SU-DHL-6 (cell line): Measurements from ENCODE around the gene FLT1.

Source experiments
- EZH2phosphoT487 ChIP-seq: fragments of 200-600 bp; sonication (generic), shearing (Covaris generic); conservative IDR thresholded peaks from 2 replicates; pipeline ENCODE4 v1.6.1; 2018; ENCODE audit warnings: mild to moderate bottlenecking, antibody characterized with exemption, low read length, moderate library complexity, mixed read lengths
- TF ChIP-seq, protein P1 (sequence below): fragments of 200-600 bp; sonication (generic); IDR thresholded peaks from one replicate; pipeline ENCODE4 v1.5.1; 2017; ENCODE audit warnings: antibody characterized with exemption, mild to moderate bottlenecking, low read length, moderate library complexity; ENCODE audit not compliant: insufficient read depth, poor library complexity, severe bottlenecking

DNA sequence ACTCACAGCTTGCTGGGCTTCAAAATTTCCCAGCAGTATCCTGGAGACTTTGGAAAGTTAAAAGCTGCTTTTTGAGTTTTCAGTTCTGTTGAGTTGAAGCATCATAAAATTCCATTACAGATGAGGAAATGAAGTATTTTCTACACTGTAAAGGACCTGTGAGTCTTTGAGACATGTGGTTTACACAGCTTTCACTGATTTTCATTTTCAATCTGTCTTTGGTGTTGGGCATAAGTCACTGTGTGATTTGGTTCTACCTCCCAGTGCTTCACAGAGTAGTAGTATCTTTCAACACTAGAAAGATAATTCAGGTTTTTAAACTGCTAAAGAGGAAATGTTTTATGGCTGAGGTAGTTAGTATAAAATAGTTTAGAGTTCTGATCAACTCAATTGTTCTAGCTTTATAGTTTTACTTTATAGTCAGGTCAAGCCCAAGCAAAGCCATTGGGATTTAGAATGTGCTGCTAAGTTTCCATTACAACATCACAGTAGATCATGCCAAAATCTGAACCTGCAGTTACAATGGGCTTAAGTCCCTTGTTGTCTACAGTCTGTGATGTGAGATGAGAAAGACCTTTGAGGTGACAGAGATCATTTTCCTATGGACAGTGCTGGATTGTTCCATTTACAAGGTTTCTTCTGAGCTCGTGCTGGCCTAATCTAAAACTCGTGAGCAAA is 161.6 kb downstream of the FLT1 start:
- TF ChIP-seq, protein P1, sequence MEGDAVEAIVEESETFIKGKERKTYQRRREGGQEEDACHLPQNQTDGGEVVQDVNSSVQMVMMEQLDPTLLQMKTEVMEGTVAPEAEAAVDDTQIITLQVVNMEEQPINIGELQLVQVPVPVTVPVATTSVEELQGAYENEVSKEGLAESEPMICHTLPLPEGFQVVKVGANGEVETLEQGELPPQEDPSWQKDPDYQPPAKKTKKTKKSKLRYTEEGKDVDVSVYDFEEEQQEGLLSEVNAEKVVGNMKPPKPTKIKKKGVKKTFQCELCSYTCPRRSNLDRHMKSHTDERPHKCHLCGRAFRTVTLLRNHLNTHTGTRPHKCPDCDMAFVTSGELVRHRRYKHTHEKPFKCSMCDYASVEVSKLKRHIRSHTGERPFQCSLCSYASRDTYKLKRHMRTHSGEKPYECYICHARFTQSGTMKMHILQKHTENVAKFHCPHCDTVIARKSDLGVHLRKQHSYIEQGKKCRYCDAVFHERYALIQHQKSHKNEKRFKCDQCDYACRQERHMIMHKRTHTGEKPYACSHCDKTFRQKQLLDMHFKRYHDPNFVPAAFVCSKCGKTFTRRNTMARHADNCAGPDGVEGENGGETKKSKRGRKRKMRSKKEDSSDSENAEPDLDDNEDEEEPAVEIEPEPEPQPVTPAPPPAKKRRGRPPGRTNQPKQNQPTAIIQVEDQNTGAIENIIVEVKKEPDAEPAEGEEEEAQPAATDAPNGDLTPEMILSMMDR = no peak
- TF ChIP-seq EZH2phosphoT487 = no peak
